Mucosa of stomach (tissue), 1 donor: ENCODE measurements around the gene CABLES2.
A peak's percentile ranks its signal among the peaks of the same experiment; 100 is the strongest.

Experiments
- H3K27me3 ChIP-seq: one replicate; pipeline ENCODE4 v1.7.0; 2013; ENCODE audit warnings: mild to moderate bottlenecking, low read length; ENCODE audit not compliant: control insufficient read depth, insufficient read depth
- H3K36me3 ChIP-seq: one replicate; pipeline ENCODE4 v1.7.0; 2013; ENCODE audit warnings: low read length; ENCODE audit not compliant: control insufficient read depth, insufficient read depth
- H3K4me1 ChIP-seq: one replicate; pipeline ENCODE4 v1.7.0; 2013; ENCODE audit warnings: mild to moderate bottlenecking, low read length; ENCODE audit not compliant: control insufficient read depth, insufficient read depth
- H3K4me3 ChIP-seq: one replicate; pipeline ENCODE4 v1.7.0; 2013; ENCODE audit warnings: low read length
- H3K9ac ChIP-seq: one replicate; pipeline ENCODE4 v1.7.0; 2013; ENCODE audit warnings: mild to moderate bottlenecking, low read length, moderate library complexity
- H3K9me3 ChIP-seq: one replicate; pipeline ENCODE4 v1.7.0; 2013; ENCODE audit warnings: mild to moderate bottlenecking, low read length, moderate library complexity; ENCODE audit not compliant: control insufficient read depth
- donor health status: Pancreatic carcinoma.

CABLES2 gene

DNA sequence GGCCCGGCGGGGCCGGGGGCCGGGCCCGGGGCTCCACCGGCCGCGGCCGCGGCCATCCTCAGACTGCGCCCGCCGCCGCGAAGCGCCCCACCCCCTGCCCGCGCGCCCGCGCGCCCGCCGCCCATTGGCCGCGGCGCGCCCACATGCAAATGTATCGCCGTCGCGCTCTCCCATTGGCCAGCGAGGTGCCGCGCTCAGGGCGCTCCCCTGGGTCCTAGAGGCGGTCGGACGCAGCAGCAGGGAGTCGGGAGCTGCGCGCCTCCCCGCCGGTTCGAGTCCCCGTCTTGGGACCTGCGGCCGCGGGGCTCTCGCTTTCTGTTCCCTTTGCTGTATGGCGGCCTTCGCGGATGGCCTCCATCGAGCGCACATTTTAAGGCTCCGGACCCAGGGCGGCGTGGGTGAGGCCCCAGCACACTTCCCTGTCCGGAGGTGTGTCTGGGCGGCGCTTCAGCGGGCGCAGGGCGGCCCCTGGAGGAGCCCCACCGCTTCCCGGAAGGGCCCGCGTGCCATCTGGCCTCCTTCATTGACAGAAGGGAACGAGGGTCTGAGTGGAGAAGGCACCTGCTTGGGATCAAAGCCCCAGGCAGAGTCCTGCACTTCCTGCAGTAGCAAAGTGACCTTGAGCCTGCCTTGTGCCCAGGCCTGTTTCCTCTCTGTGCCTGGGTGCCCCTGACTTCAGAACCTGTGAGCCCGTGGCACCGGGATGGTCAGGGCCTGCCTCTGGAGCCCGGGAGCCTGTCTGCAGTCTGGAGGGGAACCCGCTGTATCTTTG, at the start of gene CABLES2:
Gene CABLES2 (minus strand): TSS at position 65 of the 772 bp plus-strand sequence. CDS start 9 bp downstream, at position 56.
- Histone ChIP-seq H3K9ac (peak within 1 kb of the TSS; percentile 77), H3K27me3 (peaks cover 2% of the 10 kb centered on the region), H3K9me3 (no peaks in the 10 kb centered on the region), H3K4me3 (peak within 1 kb of the TSS; percentile 56), H3K4me1 (peaks cover 60% of the 10 kb centered on the region), H3K36me3 (no peaks in the 10 kb centered on the region)

- peaks cover 30% of the 10 kb centered on the region for H3K27me3 ChIP-seq
- no peak overlapping the region for H3K9ac ChIP-seq
- H3K9me3 ChIP-seq, result no peaks in the 10 kb centered on the region
- H3K4me3 ChIP-seq, result no peak overlapping the region
- H3K36me3 ChIP-seq, result no peaks in the 10 kb centered on the region
- H3K4me1 ChIP-seq, result peaks cover 10% of the 10 kb centered on the region
Measured at GRCh38 chr20:62455929-62456328, 48.8 kb upstream of the CABLES2 start.

- Histone ChIP-seq H3K9me3 (no peaks in the 10 kb centered on the region), H3K4me3 (no peak overlapping the region), H3K36me3 (no peaks in the 10 kb centered on the region), H3K27me3 (peaks cover 34% of the 10 kb centered on the region), H3K9ac (no peak overlapping the region), H3K4me1 (peaks cover 5% of the 10 kb centered on the region)
Measured at GRCh38 chr20:62454904-62455636, 48.0 kb upstream of the CABLES2 start.

DNA sequence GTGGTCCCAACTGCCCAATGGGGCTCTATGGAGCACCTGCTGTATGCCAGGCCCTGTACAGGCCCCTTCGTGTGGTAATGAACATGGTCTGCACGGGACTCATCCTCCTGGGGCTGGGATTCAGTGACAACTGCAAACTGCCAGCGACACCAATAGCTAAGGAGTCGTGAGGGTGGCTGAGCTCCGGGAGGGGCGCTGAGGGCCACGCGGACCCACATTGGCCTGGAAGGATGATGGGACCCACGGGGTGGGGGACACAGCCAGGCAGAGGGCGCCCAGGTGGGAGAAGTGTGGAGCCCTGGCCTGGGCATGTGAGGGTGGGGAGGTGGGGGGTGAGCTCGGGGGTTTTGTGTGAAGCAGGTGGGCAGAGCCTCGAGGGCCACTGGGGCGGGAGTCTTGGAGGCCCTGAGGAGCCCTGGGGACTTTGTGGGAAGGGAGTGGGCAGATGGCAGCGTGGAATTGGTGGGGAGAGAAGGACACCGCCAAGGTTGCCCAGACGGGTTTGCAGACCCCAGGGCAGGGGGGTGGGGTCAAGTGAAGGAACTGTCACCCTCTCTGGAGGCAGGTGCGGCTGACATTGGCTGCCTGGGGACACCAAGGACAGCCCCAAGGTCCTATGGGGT, 46.2 kb upstream of the CABLES2 start:
- Histone ChIP-seq H3K4me3 (no peak overlapping the region), H3K27me3 (peaks cover 33% of the 10 kb centered on the region), H3K36me3 (no peaks in the 10 kb centered on the region)

DNA sequence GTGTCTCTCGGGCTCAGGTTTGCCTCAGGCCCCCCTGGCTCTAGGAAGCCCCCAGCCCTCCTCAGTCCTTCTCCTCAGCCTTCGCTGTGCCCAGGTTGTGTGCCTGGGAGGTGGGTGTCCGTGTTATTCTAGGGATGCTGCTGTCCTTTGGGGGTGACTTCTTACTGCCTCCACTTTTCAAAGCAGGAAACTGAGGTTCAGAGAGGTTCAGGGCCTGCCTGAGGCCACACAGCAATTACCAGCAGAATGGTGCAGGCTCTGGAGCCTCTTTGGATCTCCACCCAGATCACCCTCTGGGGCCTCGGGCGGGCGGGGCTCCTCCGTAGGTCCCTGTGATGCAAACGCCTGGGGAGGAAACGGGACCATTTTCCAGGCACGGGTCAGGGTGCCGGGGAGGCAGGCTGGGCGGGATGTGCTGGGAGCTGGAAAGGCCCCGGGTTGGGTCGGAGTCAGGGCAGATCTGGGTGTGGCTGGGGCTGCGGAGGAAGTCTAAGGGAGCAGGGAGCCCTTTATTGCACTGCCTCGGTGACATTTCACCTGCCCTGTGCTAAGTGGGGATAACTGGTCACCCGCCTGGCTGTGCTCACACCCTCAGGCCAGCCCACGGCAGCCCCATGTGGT, 45.5 kb upstream of the CABLES2 start:
- H3K9ac ChIP-seq, result no peak overlapping the region
- no peaks in the 10 kb centered on the region for H3K9me3 ChIP-seq
- peaks cover 32% of the 10 kb centered on the region for H3K27me3 ChIP-seq
- no peak overlapping the region for H3K4me3 ChIP-seq
- H3K36me3 ChIP-seq, result no peaks in the 10 kb centered on the region
- peaks cover 5% of the 10 kb centered on the region for H3K4me1 ChIP-seq

More for the DNA sequence above, 46.2 kb upstream of the CABLES2 start:
- H3K9me3 ChIP-seq, result no peaks in the 10 kb centered on the region
- H3K9ac ChIP-seq, result no peak overlapping the region
- peaks cover 5% of the 10 kb centered on the region for H3K4me1 ChIP-seq

DNA sequence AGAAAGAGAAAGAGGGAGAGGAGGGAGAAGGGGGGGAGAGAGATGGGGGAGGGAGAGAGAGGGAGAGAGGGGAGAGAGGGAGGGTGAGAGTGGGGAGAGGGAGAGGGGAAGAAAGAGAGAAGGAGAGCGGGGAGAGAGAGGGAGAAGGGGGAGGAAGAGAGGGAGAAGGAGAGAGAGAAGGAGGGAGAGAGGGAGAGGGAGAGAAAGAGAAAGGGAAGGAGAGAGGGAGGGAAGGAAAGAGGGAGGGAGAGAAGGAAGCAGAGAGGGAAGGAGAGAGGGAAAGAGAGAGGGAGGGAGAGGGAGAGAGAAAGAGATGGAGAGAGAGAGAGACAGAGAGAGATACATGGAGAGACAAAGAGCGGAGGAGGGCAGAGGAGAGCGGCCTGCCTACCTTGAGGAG, 44.9 kb upstream of the CABLES2 start:
- H3K27me3 ChIP-seq, result peaks cover 28% of the 10 kb centered on the region
- peaks cover 5% of the 10 kb centered on the region for H3K4me1 ChIP-seq
- no peaks in the 10 kb centered on the region for H3K36me3 ChIP-seq
- no peak overlapping the region for H3K4me3 ChIP-seq
- H3K9ac ChIP-seq, result no peak overlapping the region
- H3K9me3 ChIP-seq, result no peaks in the 10 kb centered on the region

DNA sequence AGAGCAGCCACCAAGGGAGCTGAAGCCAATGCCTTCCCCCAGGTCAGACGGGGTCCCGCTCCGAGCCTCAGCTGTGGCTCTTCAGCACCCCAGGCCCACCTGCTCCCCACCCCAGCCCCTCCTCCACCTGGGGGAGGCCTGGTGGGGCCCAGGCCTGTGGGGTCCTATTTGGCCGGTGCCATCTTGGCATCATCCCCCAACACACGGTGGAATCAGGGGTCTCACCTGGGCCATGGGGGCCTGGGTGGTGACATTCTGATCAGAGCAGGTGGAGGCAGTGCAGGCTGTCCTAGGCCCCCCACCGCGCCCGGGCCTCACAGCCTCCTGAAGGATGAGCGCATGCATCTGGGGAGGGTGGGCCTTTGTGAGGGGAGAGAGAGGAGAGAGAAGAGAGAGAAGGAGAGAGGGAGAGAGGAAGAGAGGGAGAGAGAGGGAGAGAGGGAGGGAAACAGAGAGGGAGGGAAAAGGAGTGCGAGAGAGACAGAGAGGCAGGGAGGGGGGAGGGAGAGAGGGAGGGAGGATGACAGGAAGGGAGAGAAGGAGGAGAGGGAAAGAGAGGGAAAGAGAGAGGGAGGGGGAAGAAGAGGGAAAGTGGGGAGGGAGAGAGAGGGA, 44.2 kb upstream of the CABLES2 start:
- Histone ChIP-seq H3K9ac (no peak overlapping the region), H3K36me3 (no peaks in the 10 kb centered on the region), H3K4me3 (no peak overlapping the region), H3K4me1 (peaks cover 5% of the 10 kb centered on the region), H3K9me3 (no peaks in the 10 kb centered on the region), H3K27me3 (peaks cover 28% of the 10 kb centered on the region)

GRCh38 chr20:62449951-62450691, 43.0 kb upstream of the CABLES2 start:
- no peaks in the 10 kb centered on the region for H3K9me3 ChIP-seq
- H3K4me3 ChIP-seq, result no peak overlapping the region
- H3K27me3 ChIP-seq, result peaks cover 28% of the 10 kb centered on the region
- H3K36me3 ChIP-seq, result no peaks in the 10 kb centered on the region
- no peak overlapping the region for H3K9ac ChIP-seq
- peaks cover 5% of the 10 kb centered on the region for H3K4me1 ChIP-seq

DNA sequence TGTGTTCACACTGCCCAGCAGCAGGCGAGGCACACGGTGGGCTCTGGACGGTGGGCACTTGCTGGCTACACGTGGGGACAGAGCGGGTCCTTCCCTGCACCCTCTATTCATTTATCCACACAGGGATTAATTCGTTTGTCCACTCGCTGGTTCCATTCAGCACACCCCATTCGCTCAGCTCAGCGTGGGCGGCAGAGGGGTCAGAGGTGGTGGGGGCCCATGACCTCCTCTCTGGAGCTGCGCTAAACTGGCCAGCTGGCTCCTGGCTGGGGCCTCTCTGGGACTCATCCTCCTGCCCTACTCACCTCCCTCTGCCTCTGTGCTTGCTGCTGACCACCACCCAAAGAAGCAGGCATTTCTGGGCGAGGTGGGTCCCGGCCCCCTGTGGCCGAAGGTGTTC, 41.7 kb upstream of the CABLES2 start:
- H3K9me3 ChIP-seq, result no peaks in the 10 kb centered on the region
- H3K27me3 ChIP-seq, result peaks cover 23% of the 10 kb centered on the region
- H3K4me1 ChIP-seq, result peaks cover 5% of the 10 kb centered on the region
- no peaks in the 10 kb centered on the region for H3K36me3 ChIP-seq
- H3K9ac ChIP-seq, result no peak overlapping the region
- no peak overlapping the region for H3K4me3 ChIP-seq

DNA sequence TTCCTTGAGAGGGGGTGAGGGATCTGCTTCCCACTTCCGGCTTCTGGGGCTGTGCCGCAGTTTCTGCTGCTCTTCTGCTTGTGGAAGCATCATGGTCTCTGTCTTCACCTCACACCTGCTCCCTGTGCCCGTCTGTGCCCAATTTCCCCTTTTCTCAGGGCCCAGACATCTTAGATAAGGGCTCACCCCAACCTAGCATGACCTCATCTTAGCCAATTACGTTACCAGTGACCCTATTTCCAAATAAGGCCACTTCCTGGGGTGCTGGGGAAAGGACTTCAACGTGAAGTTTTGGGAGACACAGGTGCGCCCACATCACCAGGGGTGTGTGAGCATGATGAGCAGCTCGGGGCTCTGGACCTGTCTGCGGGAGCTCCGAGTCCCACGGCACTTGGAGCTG, 41.0 kb upstream of the CABLES2 start:
- Histone ChIP-seq H3K36me3 (no peaks in the 10 kb centered on the region), H3K4me3 (no peak overlapping the region), H3K4me1 (peaks cover 5% of the 10 kb centered on the region), H3K27me3 (peaks cover 19% of the 10 kb centered on the region), H3K9me3 (no peaks in the 10 kb centered on the region), H3K9ac (no peak overlapping the region)
